Coronary artery (tissue), 2 donors: ENCODE measurements around the gene LIPI.

ENCODE experiments used
- DNase-seq: peaks from one replicate; pipeline ENCODE4 v3.0.0-alpha.2; 2017; ENCODE audit warnings: low spot score
- H3K27ac ChIP-seq, 2 donors: fragments of 200-600 bp; sonication (generic); one replicate each; pipeline ENCODE4 v1.5.1; 2016 to 2019
- H3K4me3 ChIP-seq: fragments of 200-600 bp; sonication (generic); 2 replicates; pipeline ENCODE4 v1.5.1; 2016; ENCODE audit warnings: mild to moderate bottlenecking, moderate library complexity
- CTCF ChIP-seq: fragments of 200-600 bp; sonication (generic); IDR thresholded peaks from one replicate; pipeline ENCODE4 v1.5.1; 2019; ENCODE audit warnings: antibody characterized with exemption

The LIPI gene

DNA sequence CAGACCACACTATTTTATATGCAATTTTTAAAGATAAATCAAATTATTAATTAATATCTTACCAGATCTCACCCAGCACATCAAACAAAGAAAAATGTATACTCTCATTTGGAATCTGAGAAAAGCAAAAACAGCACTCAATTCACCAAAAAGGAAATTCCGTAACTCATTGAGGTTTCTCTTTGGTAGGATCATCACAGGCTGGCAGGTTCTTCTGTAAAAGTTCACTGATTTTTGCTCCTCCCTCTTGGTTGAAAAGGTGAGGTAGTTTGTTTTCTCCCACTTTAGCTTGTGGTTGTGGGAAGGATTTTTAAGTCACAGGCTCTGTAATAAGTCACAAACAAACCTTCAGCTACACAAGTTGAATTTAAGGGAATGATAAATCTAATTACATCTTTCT lies at the start of gene LIPI:
LIPI (minus strand) TSS at position 218 of the 400 bp plus-strand sequence; CDS start at position 108, 110 bp downstream.
- no peak for DNase-seq
- Histone ChIP-seq H3K27ac (no peak within 1 kb of the TSS), H3K4me3 (no peak within 1 kb of the TSS)
- TF ChIP-seq CTCF, result no peak

GRCh38 chr21:14260174-14260764 lies 49.5 kb upstream of the LIPI start:
- no peak for DNase-seq
- no peak overlapping the region for H3K27ac ChIP-seq
- no peak overlapping the region for H3K4me3 ChIP-seq
- no peak for TF ChIP-seq CTCF

GRCh38 chr21:14259747-14260146 lies 49.0 kb upstream of the LIPI start:
- DNase-seq, result no peak
- H3K4me3 ChIP-seq, result no peak overlapping the region
- no peak overlapping the region for H3K27ac ChIP-seq
- no peak for TF ChIP-seq CTCF

DNA sequence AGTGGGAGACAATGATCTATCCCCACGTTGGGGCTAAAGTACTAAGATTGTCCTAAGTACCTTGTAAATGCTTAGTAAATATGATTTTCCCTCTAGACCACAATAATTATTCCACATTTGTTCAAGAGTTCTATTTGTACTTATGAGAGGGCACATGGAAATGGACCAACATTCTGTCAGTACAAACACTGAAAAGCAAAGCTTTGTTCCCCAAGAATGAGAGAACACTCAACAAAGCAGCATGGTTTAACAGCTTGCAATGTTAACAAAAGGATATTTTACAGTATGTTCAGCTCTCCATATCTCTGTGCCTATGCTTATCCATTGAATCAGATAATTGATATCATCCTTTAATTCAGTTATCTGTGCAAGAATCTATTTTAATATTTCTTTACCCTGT lies 40.6 kb upstream of the LIPI start:
- no peak overlapping the region for H3K4me3 ChIP-seq
- TF ChIP-seq CTCF, result no peak
- no peak for DNase-seq
- no peak overlapping the region for H3K27ac ChIP-seq

GRCh38 chr21:14245711-14246110 lies 35.0 kb upstream of the LIPI start:
- TF ChIP-seq CTCF, result no peak
- DNase-seq, result no peak
- H3K4me3 ChIP-seq, result no peak overlapping the region
- H3K27ac ChIP-seq, result no peak overlapping the region

DNA sequence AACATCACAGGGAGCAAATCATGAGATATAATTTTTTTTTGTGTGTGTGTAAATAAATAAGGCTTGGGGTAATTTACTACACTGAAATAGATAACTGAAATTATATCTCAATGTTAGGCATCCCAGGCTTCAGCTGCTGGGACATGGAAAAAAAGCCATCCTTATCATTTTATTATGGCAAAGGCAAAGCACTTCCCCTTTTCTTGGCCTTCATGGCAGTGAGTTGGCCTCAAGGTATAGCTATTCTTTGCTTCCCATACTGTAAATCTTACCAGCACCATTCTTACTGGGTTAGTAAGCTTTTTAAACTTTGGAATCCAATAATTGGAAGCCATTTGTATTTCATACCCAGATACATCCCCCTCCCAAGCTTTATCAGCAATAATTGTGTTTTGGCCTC lies 34.2 kb upstream of the LIPI start:
- no peak for TF ChIP-seq CTCF
- H3K27ac ChIP-seq, result no peak overlapping the region
- no peak for DNase-seq
- H3K4me3 ChIP-seq, result no peak overlapping the region

DNA sequence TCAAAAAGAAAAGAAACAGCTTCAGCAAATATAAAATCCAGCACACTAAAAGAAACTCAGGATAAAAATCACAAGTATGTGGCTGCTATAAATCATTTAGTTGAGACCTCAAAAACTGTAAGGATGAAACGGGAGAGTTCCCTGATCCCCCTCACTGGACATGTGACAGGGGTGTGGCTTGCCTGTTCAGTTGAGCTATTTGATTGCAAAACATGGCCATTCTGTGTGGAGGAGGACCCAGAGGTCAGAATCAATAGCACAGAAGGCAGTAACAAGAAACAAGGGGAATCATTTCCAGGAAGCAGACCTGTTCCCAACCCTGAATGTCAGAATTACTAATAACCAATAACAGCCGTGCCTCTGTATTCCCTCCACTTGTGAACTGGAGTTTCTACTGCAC lies 33.1 kb upstream of the LIPI start:
- DNase-seq, result no peak
- Histone ChIP-seq H3K4me3 (no peak overlapping the region), H3K27ac (no peak overlapping the region)
- no peak for TF ChIP-seq CTCF
